AG04450 (cell line): Measurements from ENCODE around the gene BUB3. TPM values are rescaled to one million over a fixed set of nuclear protein-coding genes. Genes with fewer than 3 reads are reported as not detected.

Source experiments
- CTCF ChIA-PET: fragments of 300-600, 350-600 bp; formaldehyde crosslinking; extraction: SDS; loops from one replicate; lab custom pipeline; 2022; ENCODE audit warnings: antibody characterized with exemption, inconsistent platforms; lab: Charles Lee
- POLR2A ChIA-PET: fragments of 350-600 bp; formaldehyde crosslinking; extraction: SDS; loops from one replicate; lab custom pipeline; 2021; ENCODE audit warnings: antibody characterized with exemption, inconsistent platforms; lab: Yijun Ruan, JAX
- DNase-seq: peaks from one replicate; pipeline ENCODE4 v3.0.0-alpha.2; 2011; ENCODE audit warnings: low read depth, low spot score
- H3K27ac ChIP-seq: one replicate; pipeline ENCODE4 v1.5.1; 2012; ENCODE audit warnings: low read depth, low read length, control low read depth
- H3K27me3 ChIP-seq: one replicate; pipeline ENCODE4 v1.6.0; 2012; ENCODE audit warnings: low read length; ENCODE audit not compliant: control insufficient read depth, insufficient read depth
- H3K4me3 ChIP-seq: 2 replicates; pipeline ENCODE4 v1.5.1; 2011; ENCODE audit warnings: mild to moderate bottlenecking, low read depth, low read length, control low read depth
- H3K9me3 ChIP-seq: 2 replicates; pipeline ENCODE4 v1.5.1; 2012; ENCODE audit warnings: low read length; ENCODE audit not compliant: control insufficient read depth, insufficient read depth
- CTCF ChIP-seq: IDR thresholded peaks from 2 replicates; pipeline ENCODE4 v1.5.1; 2011; ENCODE audit warnings: low read depth, low read length, control low read depth, inconsistent platforms
- polyA plus RNA-seq: library from polyadenylated mRNA; depleted of rRNA; stranded (reverse); fragments of >200 nt; gene quantifications from 2 replicates; pipeline ENCODE4 v1.2.3, GENCODE V29; 2011

BUB3 gene
- polyA plus RNA-seq, 1 experiment, result 135 TPM

- DNase-seq, result no peak
- H3K27me3 ChIP-seq, result peaks cover 28% of the 10 kb centered on the region
- no peak overlapping the region for H3K4me3 ChIP-seq
- no peak for TF ChIP-seq CTCF
- POLR2A ChIA-PET, result no interaction called here
- no peak overlapping the region for H3K27ac ChIP-seq
- CTCF ChIA-PET, result no interaction called here
- H3K9me3 ChIP-seq, result no peaks in the 10 kb centered on the region
These were observed 28.0 kb upstream of the BUB3 start for GRCh38 chr10:123126246-123126645.

GRCh38 chr10:123129618-123130271 is 24.5 kb upstream of the BUB3 start:
- Histone ChIP-seq H3K27ac (peak overlapping the region; percentile 39), H3K27me3 (peaks cover 61% of the 10 kb centered on the region), H3K4me3 (no peak overlapping the region), H3K9me3 (peaks cover 4% of the 10 kb centered on the region; the same call in 1 of the 2 replicates)
- no peak for DNase-seq
- no peak for TF ChIP-seq CTCF
- POLR2A ChIA-PET, result no interaction called here
- CTCF ChIA-PET, result no interaction called here

- H3K9me3 ChIP-seq, result peaks cover 5% of the 10 kb centered on the region; the same call in 1 of the 2 replicates
- peak; percentile 94 for TF ChIP-seq CTCF
- H3K27ac ChIP-seq, result no peak overlapping the region
- DNase-seq, result peak; percentile 24
- ChIA-PET CTCF (interaction anchor here (0.6 to 1.8 kb wide), 17 partner anchors 8 to 426 kb away, joined by 3 to 10 read pairs (median 4); partner anchors contain the start of gene BUB3), POLR2A (no interaction called here)
- H3K4me3 ChIP-seq, result peak overlapping the region; percentile 50
- H3K27me3 ChIP-seq, result peaks cover 72% of the 10 kb centered on the region
These were observed 21.4 kb upstream of the BUB3 start for GRCh38 chr10:123132576-123133477.

GRCh38 chr10:123133541-123134342 is 20.5 kb upstream of the BUB3 start:
- ChIA-PET POLR2A (no interaction called here), CTCF (interaction anchor here (0.6 to 1.8 kb wide), 20 partner anchors 9 to 1270 kb away, joined by 3 to 10 read pairs (median 4); partner anchors contain the start of gene BUB3)
- Histone ChIP-seq H3K9me3 (peaks cover 5% of the 10 kb centered on the region; the same call in 1 of the 2 replicates), H3K27ac (no peak overlapping the region), H3K4me3 (no peak overlapping the region), H3K27me3 (peaks cover 75% of the 10 kb centered on the region)
- no peak for TF ChIP-seq CTCF
- DNase-seq, result no peak
